NCI-H345 treated with DMSO at 0.1 percent for 48 hours (cell line): ENCODE data around the gene MGAT4A.
"Not testable (repeated sequence)": the region's sequence is repeated elsewhere in the genome, so short reads cannot be mapped to it uniquely, and the experiment has no call there.

ENCODE experiments used
- DNase-seq: peaks from one replicate; lab custom pipeline; 2025; ENCODE audit not compliant: unreplicated experiment; lab: John Stamatoyannopoulos, UW

MGAT4A gene

DNA sequence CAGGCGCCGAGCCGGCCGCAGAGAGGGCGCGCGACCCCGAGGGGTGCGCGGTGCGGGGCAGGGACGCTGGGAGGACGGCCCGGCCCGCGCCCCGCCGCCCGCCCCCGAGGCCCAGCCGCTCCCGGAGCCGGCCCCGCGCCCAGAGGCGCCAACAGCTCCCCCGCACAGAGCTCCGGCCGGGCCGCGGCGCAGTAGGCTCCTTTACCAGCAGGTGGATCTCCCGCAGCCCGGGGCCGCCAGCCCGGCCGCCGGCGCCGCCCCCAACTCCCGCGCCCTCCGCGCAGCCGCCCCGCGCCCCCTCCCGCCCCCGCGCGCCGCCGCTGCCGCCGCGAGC, 258 bp downstream of the MGAT4A start:
- no peak for DNase-seq

- peak; percentile 74 for DNase-seq
Observed at GRCh38 chr2:98730053-98730706, 752 bp downstream of the MGAT4A start.

DNA sequence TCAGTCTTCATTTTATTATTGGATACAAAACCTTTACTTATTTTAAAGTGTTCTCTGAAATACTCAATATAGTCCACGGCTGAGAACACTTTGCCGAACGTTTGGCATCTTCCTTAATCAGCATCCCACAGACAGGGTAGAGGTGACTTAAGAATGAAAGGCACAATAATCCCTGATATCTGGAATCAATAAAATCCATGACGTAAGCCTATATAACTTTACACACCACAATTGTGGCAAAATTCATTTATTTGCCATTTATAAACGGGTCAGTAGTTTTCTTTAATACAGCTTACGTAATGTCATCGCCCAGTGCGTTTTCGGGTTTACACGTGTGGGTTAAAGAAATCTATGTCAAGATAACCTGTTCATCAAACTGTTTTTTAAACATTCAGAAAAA, 1.3 kb downstream of the MGAT4A start:
- no peak for DNase-seq

- not testable (repeated sequence) for DNase-seq
Observed at GRCh38 chr2:98728088-98728718, 2.7 kb downstream of the MGAT4A start.

DNA sequence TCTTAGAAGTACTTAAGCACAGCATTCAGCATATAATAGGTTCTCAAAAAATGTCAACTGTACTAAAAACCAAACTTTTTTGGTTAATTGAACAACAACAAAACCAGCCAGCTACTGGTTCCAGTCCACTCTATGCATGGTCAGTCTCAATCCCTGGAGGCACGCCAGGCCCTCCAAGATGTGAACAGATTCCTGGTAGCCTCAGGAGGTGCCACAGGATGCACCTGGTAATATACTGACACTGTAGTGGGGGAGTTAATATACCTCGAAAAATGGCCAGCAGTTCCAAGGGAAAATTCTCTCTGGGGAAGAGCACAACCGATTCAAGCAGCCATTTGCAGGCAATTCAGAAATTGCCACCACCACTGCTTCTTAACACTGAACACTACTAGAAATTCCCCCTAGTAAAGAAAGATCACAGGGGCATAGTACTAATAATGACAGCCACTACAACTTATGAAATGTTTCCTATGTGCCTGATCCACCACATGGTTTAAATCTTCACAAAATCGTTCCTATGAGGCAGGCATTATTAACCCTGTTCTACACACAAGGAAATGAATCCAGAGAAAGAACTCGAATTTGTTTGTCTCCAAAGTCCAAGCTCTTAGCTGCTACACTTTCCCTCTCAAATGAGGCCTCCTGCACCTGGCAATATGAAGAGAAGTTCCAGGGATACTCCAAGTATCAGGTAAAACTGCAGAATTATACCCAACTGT, 3.4 kb downstream of the MGAT4A start:
- DNase-seq, result no peak

DNA sequence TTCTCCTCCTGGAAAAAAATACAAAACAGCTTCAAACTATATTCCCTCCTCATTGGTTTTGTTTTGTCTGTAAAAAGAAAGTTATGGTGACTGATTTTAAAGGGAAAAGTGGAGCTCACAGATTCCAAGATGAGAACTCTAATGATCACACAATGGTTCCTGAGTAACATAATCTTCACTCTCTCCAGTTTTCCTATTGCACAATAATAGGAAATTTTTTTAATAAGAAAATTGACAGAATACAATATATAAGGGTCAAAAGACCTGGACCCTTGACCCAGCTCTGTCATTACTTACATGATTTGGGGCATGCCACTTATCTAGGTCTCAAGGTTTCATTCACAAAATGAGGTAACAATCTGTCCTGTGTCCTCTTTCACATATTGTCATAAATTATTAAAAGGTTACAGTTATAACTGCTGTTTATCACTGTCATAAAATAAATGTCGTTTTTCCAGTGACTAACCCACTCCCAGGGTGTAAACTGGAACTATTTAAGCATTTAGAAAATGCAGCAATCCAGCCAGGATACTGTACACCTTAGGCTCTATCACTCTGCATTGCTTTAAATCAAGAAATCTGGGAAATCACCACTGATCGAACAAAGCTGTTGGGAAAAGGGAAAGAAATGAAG, 4.1 kb downstream of the MGAT4A start:
- no peak for DNase-seq

DNA sequence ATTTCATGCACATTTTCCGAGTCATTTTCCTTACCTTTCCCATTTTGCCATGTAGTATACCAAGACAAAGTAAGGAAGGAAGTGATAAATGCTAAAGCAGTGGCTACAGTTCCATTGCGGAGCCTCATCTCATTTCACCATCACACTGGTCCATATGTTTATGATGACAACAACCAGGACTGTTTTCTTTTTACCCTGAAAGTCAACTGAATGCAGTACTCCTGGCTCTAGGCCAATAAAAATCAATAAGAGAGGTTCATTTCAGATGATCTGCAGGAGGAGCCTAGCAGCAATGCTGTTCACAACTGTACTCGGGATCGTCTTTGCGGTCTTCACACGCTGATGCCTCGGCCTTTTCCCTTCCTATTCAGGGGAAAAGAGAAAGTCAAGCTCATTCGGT, 4.7 kb downstream of the MGAT4A start:
- DNase-seq, result no peak

DNA sequence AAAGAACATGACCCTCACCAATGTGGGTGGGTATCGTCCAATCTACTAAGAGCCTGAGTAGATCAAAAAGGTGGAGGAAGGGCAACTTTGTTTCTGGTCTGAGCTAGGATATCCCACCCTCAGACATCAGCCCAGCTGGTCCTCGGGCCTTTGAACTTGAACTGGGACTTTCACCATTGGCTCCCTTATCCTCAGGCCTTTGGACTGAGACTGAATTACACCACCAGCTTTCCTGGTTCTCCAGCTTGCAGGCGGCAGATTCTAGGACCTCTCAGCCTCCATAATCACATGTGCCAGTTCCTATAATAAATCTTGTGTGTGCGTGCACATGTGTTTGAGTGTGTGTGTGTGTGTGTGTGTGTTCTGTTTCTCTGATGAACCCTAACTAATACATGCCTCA, 10.6 kb downstream of the MGAT4A start:
- DNase-seq, result no peak

- DNase-seq, result no peak
Observed at GRCh38 chr2:98717621-98718020, 13.3 kb downstream of the MGAT4A start.

GRCh38 chr2:98716786-98717185, 14.1 kb downstream of the MGAT4A start:
- DNase-seq, result no peak

- no peak for DNase-seq
Observed at GRCh38 chr2:98715812-98716451, 15.0 kb downstream of the MGAT4A start.

- no peak for DNase-seq
Observed at GRCh38 chr2:98713332-98714015, 17.5 kb downstream of the MGAT4A start.

GRCh38 chr2:98712145-98712544, 18.8 kb downstream of the MGAT4A start:
- no peak for DNase-seq

GRCh38 chr2:98711506-98711905, 19.4 kb downstream of the MGAT4A start:
- no peak for DNase-seq

GRCh38 chr2:98710734-98711133, 20.2 kb downstream of the MGAT4A start:
- no peak for DNase-seq

DNA sequence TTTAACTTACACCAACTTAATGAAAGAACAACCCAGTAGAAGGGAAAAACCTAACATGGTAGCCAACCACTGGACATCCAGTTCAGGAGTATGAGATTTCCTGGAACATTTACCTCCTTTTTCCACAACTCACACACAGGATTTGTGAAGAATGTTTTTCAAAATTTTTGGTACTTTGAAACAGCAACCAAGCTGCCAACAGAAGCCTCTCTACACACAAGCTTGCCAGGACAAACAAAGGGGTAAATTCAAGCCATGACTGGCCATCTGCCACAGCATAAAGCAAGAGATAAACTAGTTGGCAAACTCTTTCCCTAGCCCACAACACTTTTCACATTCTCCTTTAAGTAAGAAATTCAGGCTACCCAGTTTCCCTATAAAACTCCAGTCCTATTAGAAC, 21.4 kb downstream of the MGAT4A start:
- no peak for DNase-seq

DNA sequence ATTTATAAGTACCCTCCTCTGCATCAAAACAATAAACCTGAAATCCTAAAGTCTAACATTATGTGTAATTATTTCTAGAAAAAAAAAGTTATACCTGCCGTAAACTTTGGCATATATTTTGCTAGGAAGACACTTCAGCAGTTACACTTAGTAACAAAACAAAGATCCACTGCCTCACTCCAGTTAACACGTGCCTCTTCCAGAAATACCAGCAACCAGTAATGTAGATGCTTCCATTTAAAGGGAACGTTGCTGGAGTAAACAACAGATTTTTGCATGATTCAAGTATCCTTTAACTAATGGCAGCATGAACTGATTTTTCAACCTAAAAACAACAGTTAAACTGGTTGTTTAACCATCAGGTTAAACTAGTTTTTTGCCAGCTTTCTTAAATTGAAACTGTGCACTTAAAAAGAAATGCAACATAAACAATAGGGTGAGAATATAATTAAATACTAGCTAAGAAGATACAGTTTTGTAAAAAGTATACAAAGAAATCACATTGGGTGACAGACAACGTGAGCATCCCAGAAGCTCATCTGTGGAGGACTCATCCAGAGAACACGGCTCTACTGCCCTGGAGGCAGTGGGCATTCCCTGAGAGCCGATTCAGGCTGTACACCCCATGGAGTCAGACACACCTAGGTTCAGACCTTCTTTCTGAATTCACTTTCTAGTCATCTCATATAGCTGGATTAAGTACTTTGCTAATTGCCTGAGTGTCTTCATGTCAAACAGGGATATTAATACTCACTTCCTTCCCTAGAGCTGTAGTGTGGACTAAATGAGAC, 22.3 kb downstream of the MGAT4A start:
- no peak for DNase-seq

DNA sequence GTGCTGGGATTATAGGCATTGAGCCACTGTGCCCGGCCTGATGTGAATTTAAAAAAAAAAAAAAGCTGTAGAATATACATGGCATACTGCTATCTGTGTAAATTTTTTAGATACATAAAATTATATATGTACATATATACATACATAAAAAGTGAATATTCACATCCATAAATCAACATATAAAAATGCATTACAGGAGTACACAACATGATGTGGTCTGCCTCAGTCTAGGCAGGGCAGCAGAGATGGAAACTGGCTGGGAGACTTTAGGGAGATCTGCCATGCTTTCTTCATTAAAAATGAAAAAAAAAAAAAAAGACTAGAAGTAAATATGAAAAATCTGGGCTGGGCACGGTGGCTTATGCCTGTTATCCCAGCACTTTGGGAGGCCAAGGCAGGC, 24.3 kb downstream of the MGAT4A start:
- no peak for DNase-seq

DNA sequence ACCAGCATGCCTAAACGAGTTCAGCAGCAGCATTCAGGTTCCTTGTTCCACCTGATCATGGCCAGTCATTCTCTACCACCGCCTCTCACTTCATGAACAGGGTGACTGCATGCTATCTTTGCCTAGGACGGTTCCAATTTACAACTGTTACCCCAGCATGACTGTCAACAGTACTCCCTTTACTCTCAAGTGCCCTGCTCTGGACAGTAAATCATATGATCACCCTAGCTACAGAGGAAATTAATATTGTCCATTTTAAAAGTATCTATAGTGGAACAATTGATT, 25.7 kb downstream of the MGAT4A start:
- DNase-seq, result no peak
